Esophagus muscularis mucosa (tissue), 4 donors: Measurements from ENCODE around the gene KRTAP5-3.

Source experiments
- EP300 ChIP-seq: sonication (generic); formaldehyde crosslinking; IDR thresholded peaks from one replicate; pipeline ENCODE4 v1.6.1; 2017; ENCODE audit warnings: antibody characterized with exemption
- POLR2A ChIP-seq: fragments of 450-650 bp; IDR thresholded peaks from one replicate; pipeline ENCODE4 v1.6.1; 2017; ENCODE audit warnings: antibody characterized with exemption, moderate library complexity, mild to moderate bottlenecking, low read depth
- TF ChIP-seq, protein P1 (sequence below), 3 experiments: fragments of 200-600 bp in 2 of 3; fragments of 450-650 bp in 1 of 3; sonication (generic) in 2 of 3; IDR thresholded peaks; one replicate each; pipeline ENCODE4 v1.5.1; 2017 to 2019; ENCODE audit warnings: antibody characterized with exemption in 3 of 3, mild to moderate bottlenecking in 2 of 3, moderate library complexity in 1 of 3

DNA sequence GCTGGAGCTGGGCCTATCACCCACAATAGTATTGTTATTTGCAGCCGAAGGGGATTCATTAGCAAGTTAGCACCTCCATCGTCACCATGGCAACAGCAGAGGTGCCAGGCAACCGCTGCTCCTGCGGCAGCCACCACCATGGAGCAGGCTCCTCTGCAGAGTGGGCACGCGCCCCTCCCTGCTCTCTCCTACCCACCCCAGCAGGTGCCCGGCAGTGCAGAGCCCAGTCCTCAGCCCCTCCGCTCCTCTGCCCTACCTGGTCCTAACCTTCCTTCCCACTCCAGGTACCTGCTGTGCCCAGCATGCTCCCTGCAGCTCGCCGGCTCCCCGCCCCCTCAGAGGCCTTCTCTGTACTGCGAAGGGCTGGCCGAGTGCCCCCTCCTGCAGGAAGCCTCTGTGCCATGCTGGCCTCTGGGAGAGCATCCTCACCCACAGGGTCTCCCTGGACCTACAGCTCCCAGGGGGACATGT is 39.8 kb downstream of the KRTAP5-3 start:
- TF ChIP-seq, protein P1, sequence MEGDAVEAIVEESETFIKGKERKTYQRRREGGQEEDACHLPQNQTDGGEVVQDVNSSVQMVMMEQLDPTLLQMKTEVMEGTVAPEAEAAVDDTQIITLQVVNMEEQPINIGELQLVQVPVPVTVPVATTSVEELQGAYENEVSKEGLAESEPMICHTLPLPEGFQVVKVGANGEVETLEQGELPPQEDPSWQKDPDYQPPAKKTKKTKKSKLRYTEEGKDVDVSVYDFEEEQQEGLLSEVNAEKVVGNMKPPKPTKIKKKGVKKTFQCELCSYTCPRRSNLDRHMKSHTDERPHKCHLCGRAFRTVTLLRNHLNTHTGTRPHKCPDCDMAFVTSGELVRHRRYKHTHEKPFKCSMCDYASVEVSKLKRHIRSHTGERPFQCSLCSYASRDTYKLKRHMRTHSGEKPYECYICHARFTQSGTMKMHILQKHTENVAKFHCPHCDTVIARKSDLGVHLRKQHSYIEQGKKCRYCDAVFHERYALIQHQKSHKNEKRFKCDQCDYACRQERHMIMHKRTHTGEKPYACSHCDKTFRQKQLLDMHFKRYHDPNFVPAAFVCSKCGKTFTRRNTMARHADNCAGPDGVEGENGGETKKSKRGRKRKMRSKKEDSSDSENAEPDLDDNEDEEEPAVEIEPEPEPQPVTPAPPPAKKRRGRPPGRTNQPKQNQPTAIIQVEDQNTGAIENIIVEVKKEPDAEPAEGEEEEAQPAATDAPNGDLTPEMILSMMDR (IDR thresholded peaks at IDR 0.05) = no peak
- no peak for TF ChIP-seq EP300
- TF ChIP-seq POLR2A = no peak
